ENCODE data around the gene TRIOBP. TPM values are rescaled to one million over a fixed set of nuclear protein-coding genes. Genes with fewer than 3 reads are reported as not detected.

Gene TRIOBP
- total and polyA plus RNA-seq, 2 of the 13 experiments (the other 11 are each of a cell fraction or from before 2014, with no cell fraction given), result 6.1 to 15.4 TPM

GRCh38 chr22:37796079-37796478 is 99.2 kb downstream of the TRIOBP start (continued):
- TF ChIP-seq HNF4A (CRISPR knock-in tag; IDR thresholded peaks at IDR 0.05), result peak; percentile 33; the same call in 1 of the 2 replicates
- no peak for TF ChIP-seq AHR (CRISPR knock-in tag; IDR thresholded peaks at IDR 0.05)
- TF ChIP-seq FOXA1 (IDR thresholded peaks at IDR 0.05), result no peak
- TF ChIP-seq FOXA1 (CRISPR knock-in tag; IDR thresholded peaks at IDR 0.05), result 0 out of 2 replicates have a peak, but pooled peaks have one; percentile 23
- TF ChIP-seq SNAI1 (CRISPR knock-in tag; IDR thresholded peaks at IDR 0.05; ENCODE audit: borderline replicate concordance), result no peak
- TF ChIP-seq, protein P1, sequence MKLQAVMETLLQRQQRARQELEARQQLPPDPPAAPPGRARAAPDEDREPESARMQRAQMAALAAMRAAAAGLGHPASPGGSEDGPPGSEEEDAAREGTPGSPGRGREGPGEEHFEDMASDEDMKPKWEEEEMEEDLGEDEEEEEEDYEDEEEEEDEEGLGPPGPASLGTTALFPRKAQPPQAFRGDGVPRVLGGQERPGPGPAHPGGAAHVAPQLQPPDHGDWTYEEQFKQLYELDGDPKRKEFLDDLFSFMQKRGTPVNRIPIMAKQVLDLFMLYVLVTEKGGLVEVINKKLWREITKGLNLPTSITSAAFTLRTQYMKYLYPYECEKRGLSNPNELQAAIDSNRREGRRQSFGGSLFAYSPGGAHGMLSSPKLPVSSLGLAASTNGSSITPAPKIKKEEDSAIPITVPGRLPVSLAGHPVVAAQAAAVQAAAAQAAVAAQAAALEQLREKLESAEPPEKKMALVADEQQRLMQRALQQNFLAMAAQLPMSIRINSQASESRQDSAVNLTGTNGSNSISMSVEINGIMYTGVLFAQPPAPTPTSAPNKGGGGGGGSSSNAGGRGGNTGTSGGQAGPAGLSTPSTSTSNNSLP (IDR thresholded peaks at IDR 0.05; ENCODE audit: low read depth, low read length), result no peak
- TF ChIP-seq SAP130 (CRISPR knock-in tag; IDR thresholded peaks at IDR 0.05; ENCODE audit: low read depth), result peak; percentile 25; the same call in 1 of the 2 replicates
- no peak for TF ChIP-seq SOX6 (IDR thresholded peaks at IDR 0.05)
- TF ChIP-seq SOX6 (CRISPR knock-in tag; IDR thresholded peaks at IDR 0.05), result no peak
- TF ChIP-seq ZNF660 (CRISPR knock-in tag; IDR thresholded peaks at IDR 0.05; ENCODE audit: borderline replicate concordance, low read depth), result no peak
- no peak for TF ChIP-seq ZNF335 (CRISPR knock-in tag; IDR thresholded peaks at IDR 0.05)
- TF ChIP-seq SMYD3 (CRISPR knock-in tag; IDR thresholded peaks at IDR 0.05), result no peak
- no peak for TF ChIP-seq ZNF777 (CRISPR knock-in tag; IDR thresholded peaks at IDR 0.05)
- TF ChIP-seq ZBTB46 (CRISPR knock-in tag; IDR thresholded peaks at IDR 0.05; ENCODE audit: borderline replicate concordance), result no peak
- 0 out of 2 replicates have a peak, but pooled peaks have one; percentile 42 for TF ChIP-seq PAXIP1 (CRISPR knock-in tag; conservative IDR thresholded peaks at IDR 0.05)
- TF ChIP-seq TBX3 (IDR thresholded peaks at IDR 0.05; ENCODE audit: borderline replicate concordance), result no peak
- TF ChIP-seq KDM4B (CRISPR knock-in tag; IDR thresholded peaks at IDR 0.05), result no peak
